Gastroesophageal sphincter (tissue), 3 donors: ENCODE data around the gene TMEM165.

ENCODE experiments used
- EP300 ChIP-seq: sonication (generic); formaldehyde crosslinking; IDR thresholded peaks from one replicate; pipeline ENCODE4 v1.6.1; 2017; ENCODE audit warnings: antibody characterized with exemption, mild to moderate bottlenecking
- POLR2A ChIP-seq, 2 donors: fragments of 450-650 bp; IDR thresholded peaks; one replicate each; pipeline ENCODE4 v1.6.1; 2017; ENCODE audit warnings: antibody characterized with exemption in 2 of 2, mild to moderate bottlenecking in 2 of 2, moderate library complexity in 1 of 2
- TF ChIP-seq, protein P1 (sequence below), 4 experiments: fragments of 200-600 bp in 2 of 4; fragments of 450-650 bp in 2 of 4; sonication (generic) in 1 of 4; IDR thresholded peaks; one replicate each; pipeline ENCODE4 v1.5.1; 2017 to 2019; ENCODE audit warnings: antibody characterized with exemption in 4 of 4, mild to moderate bottlenecking in 2 of 4, moderate library complexity in 2 of 4

DNA sequence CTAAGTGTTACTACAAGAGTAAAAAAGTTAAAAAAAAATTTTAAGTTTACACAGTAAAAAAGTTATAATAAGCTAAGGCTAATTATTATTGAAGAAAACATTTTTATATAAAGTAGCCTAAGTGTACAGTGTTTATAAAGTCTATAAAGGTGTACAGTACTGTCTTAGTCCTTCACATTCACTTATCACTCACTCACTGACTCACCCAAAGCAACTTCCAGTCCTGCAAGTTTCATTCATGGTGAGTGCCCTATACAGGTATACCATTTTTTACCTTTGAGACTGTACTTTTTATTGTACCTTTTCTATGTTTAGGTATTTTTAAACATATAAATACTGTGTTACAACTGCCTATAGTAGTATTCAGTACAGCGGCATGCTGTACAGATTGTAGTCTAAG is 74.2 kb downstream of the TMEM165 start:
- TF ChIP-seq, protein P1, sequence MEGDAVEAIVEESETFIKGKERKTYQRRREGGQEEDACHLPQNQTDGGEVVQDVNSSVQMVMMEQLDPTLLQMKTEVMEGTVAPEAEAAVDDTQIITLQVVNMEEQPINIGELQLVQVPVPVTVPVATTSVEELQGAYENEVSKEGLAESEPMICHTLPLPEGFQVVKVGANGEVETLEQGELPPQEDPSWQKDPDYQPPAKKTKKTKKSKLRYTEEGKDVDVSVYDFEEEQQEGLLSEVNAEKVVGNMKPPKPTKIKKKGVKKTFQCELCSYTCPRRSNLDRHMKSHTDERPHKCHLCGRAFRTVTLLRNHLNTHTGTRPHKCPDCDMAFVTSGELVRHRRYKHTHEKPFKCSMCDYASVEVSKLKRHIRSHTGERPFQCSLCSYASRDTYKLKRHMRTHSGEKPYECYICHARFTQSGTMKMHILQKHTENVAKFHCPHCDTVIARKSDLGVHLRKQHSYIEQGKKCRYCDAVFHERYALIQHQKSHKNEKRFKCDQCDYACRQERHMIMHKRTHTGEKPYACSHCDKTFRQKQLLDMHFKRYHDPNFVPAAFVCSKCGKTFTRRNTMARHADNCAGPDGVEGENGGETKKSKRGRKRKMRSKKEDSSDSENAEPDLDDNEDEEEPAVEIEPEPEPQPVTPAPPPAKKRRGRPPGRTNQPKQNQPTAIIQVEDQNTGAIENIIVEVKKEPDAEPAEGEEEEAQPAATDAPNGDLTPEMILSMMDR (IDR thresholded peaks at IDR 0.05), result no peak
- TF ChIP-seq EP300, result no peak
- no peak for TF ChIP-seq POLR2A (IDR thresholded peaks at IDR 0.05)
